Esophagus squamous epithelium (tissue), 5 donors: ENCODE results near the gene TOX3. TPM values are rescaled to one million over a fixed set of nuclear protein-coding genes. Genes with fewer than 3 reads are reported as not detected.

ENCODE experiments used
- DNase-seq: peaks from one replicate; lab custom pipeline; 2025; lab: John Stamatoyannopoulos, UW
- H3K27ac ChIP-seq, 4 donors: fragments of 200-600 bp; sonication (generic); one replicate each; pipeline ENCODE4 v1.5.1; 2016 to 2019; ENCODE audit warnings: mild to moderate bottlenecking in 1 of 4
- H3K27me3 ChIP-seq, 4 donors: fragments of 200-600 bp; sonication (generic); 1 replicate in 3 of 4; 2 replicates in 1 of 4; pipeline versions ENCODE4 v1.5.1 to v1.6.0; 2017 to 2021; ENCODE audit warnings: antibody characterized with exemption in 1 of 4
- H3K36me3 ChIP-seq, 3 donors: fragments of 200-600 bp; sonication (generic); one replicate each; pipeline ENCODE4 v1.5.1; 2016 to 2019
- H3K4me1 ChIP-seq, 3 donors: fragments of 200-600 bp; sonication (generic); one replicate each; pipeline ENCODE4 v1.5.1; 2017 to 2019
- H3K4me3 ChIP-seq, 4 donors: fragments of 200-600 bp; sonication (generic); 1 replicate in 3 of 4; 2 replicates in 1 of 4; pipeline ENCODE4 v1.5.1; 2016 to 2019; ENCODE audit warnings: mild to moderate bottlenecking in 2 of 4, moderate library complexity in 1 of 4
- H3K9me3 ChIP-seq, 3 donors: fragments of 200-600 bp; sonication (generic); one replicate each; pipeline ENCODE4 v1.5.1; 2016 to 2019
- CTCF ChIP-seq, 6 experiments: fragments of 450-650 bp in 4 of 6; fragments of 200-600 bp in 2 of 6; sonication (generic) in 2 of 6; IDR thresholded peaks; one replicate each; pipeline ENCODE4 v1.5.1; 2016 to 2019; ENCODE audit warnings: antibody characterized with exemption in 6 of 6, mild to moderate bottlenecking in 4 of 6, moderate library complexity in 4 of 6
- POLR2A ChIP-seq, 4 donors: fragments of 450-650 bp; IDR thresholded peaks; one replicate each; pipeline ENCODE4 v1.6.1; 2017; ENCODE audit warnings: antibody characterized with exemption in 4 of 4, mild to moderate bottlenecking in 4 of 4, moderate library complexity in 3 of 4
- WGBS, 2 donors: methylation state at CpG; one replicate each; pipeline ENCODE4 v1.1.5; 2018; 5-methylcytosine and 5-hydroxymethylcytosine counted together
- intact Hi-C: fragments of 100-400 bp; cut with DNase I; formaldehyde crosslinking; loops from one replicate; pipeline ENCODE4 v1.15.0; 2022
- total RNA-seq, 4 donors: library from RNA; depleted of rRNA; stranded (reverse); fragments of >200 nt; gene quantifications; one replicate each; pipeline ENCODE4 v1.1.0, GENCODE V29; 2016
- donor health status: DM: yes; HTN: yes; CAD: no.

TOX3 gene
- total RNA-seq, 4 donors from 2014 or later: 0.09 to 1.1 (median 0.11) TPM; not detected in 1

DNA sequence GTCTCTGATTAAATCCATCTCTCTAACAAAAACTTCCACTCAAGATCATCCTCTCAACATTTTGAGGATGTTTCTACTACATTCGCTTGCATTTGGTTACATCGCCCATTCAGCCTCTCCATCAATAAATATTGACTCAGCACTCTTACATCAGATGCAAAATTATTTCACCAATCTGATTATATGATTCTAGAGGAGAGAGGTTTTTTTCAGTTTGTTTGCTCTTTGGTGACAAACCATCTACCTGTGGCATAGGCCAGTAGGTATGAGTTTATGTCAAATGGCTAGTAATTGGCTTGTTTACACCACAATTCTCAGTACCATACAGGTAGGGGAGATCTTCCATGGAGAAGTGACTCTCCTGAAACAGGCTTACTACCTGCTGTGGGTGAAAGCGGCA lies 52.3 kb downstream of the TOX3 start:
- Histone ChIP-seq H3K36me3 (no peaks in the 10 kb centered on the region), H3K4me1 (peaks cover 0 to 6% (median 0%) of the 10 kb centered on the region in 3 donors), H3K9me3 (no peaks in the 10 kb centered on the region), H3K27ac (no peak overlapping the region), H3K4me3 (no peak overlapping the region), H3K27me3 (no peaks in the 10 kb centered on the region)
- TF ChIP-seq CTCF (IDR thresholded peaks at IDR 0.05) (no peak), POLR2A (IDR thresholded peaks at IDR 0.05) (no peak)
- DNase-seq: no peak
- 86 to 96% methylated on average over 3 of the region's 3 CpGs for whole genome bisulfite sequencing, 2 donors
- intact Hi-C loops: no loop called here

DNA sequence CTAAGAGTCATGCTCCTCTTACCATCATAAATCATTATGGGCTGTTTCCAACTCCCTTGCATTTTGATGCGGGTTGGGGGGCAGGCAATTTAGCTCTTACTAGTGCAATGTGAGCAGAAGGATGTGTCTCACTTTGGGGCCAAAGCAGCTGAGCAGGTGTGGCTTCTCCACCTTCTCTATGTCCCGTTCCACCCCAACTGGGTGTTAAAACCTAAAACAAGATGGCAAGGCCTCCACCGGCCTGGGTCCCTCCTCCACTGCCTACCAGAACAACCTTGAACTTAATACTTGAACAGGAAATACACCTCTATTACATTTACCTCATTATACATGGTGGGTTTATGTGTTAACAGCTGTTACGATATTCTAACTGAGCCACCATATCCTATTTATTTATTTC lies 52.8 kb downstream of the TOX3 start:
- Histone ChIP-seq H3K27ac (no peak overlapping the region), H3K4me1 (peaks cover 0 to 6% (median 0%) of the 10 kb centered on the region in 3 donors), H3K4me3 (no peak overlapping the region), H3K36me3 (no peaks in the 10 kb centered on the region), H3K27me3 (no peaks in the 10 kb centered on the region), H3K9me3 (no peaks in the 10 kb centered on the region)
- no peak for DNase-seq
- intact Hi-C loops: no loop called here
- 84 to 95% methylated on average over 4 of the region's 4 CpGs for WGBS, 2 donors
- TF ChIP-seq POLR2A (IDR thresholded peaks at IDR 0.05): no peak
- TF ChIP-seq CTCF (IDR thresholded peaks at IDR 0.05): no peak

- Histone ChIP-seq H3K27me3 (no peaks in the 10 kb centered on the region), H3K4me1 (peaks cover 0 to 6% (median 0%) of the 10 kb centered on the region in 3 donors), H3K9me3 (no peaks in the 10 kb centered on the region), H3K36me3 (no peaks in the 10 kb centered on the region), H3K4me3 (no peak overlapping the region), H3K27ac (no peak overlapping the region)
- TF ChIP-seq POLR2A (IDR thresholded peaks at IDR 0.05): no peak
- DNase-seq: no peak
- intact Hi-C loops: no loop called here
- 77% methylated on average over 5 of the region's 5 CpGs for WGBS, 2 donors
Observed at GRCh38 chr16:52492789-52493357, 54.1 kb downstream of the TOX3 start.

GRCh38 chr16:52491216-52491615 lies 55.7 kb downstream of the TOX3 start:
- H3K4me1 ChIP-seq: no peaks in the 10 kb centered on the region
- 67 to 82% methylated on average over 1 of the region's 1 CpG for WGBS, 2 donors
- no peaks in the 10 kb centered on the region for H3K27me3 ChIP-seq
- no peak for TF ChIP-seq POLR2A (IDR thresholded peaks at IDR 0.05)
- no peak for TF ChIP-seq CTCF (IDR thresholded peaks at IDR 0.05)
- H3K27ac ChIP-seq: no peak overlapping the region
- H3K36me3 ChIP-seq: no peaks in the 10 kb centered on the region
- H3K4me3 ChIP-seq: no peak overlapping the region
- DNase-seq: no peak
- no peaks in the 10 kb centered on the region for H3K9me3 ChIP-seq
- intact Hi-C loops: no loop called here

DNA sequence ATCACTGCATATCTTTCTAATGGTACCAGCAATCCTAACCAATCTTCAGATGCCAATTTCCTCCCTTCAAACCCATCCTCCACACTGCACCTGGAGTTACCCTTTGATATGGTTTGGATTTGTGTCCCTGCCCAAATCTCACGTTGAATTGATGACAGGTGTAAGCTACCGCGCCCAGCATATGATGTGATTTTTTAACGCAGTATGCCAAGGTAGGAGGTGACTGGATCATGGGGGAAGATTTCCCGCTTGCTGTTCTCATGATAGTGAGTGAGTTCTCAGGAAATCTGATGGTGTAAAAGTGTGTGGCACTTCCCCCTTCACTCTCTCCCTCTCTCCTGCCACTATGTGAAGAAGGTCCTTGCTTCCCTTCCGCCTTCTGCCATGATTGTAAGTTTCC lies 57.0 kb downstream of the TOX3 start:
- H3K36me3 ChIP-seq: no peaks in the 10 kb centered on the region
- no peaks in the 10 kb centered on the region for H3K27me3 ChIP-seq
- H3K9me3 ChIP-seq: no peaks in the 10 kb centered on the region
- no peaks in the 10 kb centered on the region for H3K4me1 ChIP-seq
- no peak overlapping the region for H3K4me3 ChIP-seq
- intact Hi-C loops: no loop called here
- DNase-seq: no peak
- no peak for TF ChIP-seq POLR2A (IDR thresholded peaks at IDR 0.05)
- TF ChIP-seq CTCF (IDR thresholded peaks at IDR 0.05): no peak
- H3K27ac ChIP-seq: no peak overlapping the region
- WGBS, 2 donors: 78 to 83% methylated on average over 4 to 6 of the region's 6 CpGs

DNA sequence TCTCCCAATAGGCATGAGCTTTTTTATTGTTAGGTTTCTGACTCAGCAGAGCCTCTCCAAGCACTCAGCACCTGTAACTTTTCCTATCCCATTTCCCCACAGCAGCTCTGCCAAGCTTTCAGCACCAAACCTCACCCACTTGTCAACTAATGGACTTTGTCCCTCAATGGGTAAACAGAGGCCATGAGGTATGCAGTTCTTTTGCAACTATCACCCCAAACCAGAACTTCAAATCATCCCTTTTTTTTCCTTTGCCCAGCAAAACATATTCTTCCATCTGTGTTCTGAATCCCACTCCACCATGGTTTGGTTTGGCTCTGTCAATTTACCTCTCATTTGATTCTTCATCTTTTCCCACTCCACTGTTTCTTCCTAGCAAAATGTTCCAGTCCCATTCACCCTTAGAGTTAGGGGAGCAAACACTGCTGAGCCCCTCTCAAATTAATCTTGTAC lies 58.1 kb downstream of the TOX3 start:
- Histone ChIP-seq H3K27ac (no peak overlapping the region), H3K4me3 (no peak overlapping the region)

More for the DNA sequence above, 58.1 kb downstream of the TOX3 start:
- H3K36me3 ChIP-seq: no peaks in the 10 kb centered on the region
- H3K9me3 ChIP-seq: no peaks in the 10 kb centered on the region
- intact Hi-C loops: no loop called here
- no peak for DNase-seq
- H3K4me1 ChIP-seq: no peaks in the 10 kb centered on the region
- no peak for TF ChIP-seq CTCF (IDR thresholded peaks at IDR 0.05)
- no peak for TF ChIP-seq POLR2A (IDR thresholded peaks at IDR 0.05)
- H3K27me3 ChIP-seq: no peaks in the 10 kb centered on the region
